ENCODE measurements around the gene NMUR1.
A peak's percentile ranks its signal among the peaks of the same experiment; 100 is the strongest.

NMUR1 gene

DNA sequence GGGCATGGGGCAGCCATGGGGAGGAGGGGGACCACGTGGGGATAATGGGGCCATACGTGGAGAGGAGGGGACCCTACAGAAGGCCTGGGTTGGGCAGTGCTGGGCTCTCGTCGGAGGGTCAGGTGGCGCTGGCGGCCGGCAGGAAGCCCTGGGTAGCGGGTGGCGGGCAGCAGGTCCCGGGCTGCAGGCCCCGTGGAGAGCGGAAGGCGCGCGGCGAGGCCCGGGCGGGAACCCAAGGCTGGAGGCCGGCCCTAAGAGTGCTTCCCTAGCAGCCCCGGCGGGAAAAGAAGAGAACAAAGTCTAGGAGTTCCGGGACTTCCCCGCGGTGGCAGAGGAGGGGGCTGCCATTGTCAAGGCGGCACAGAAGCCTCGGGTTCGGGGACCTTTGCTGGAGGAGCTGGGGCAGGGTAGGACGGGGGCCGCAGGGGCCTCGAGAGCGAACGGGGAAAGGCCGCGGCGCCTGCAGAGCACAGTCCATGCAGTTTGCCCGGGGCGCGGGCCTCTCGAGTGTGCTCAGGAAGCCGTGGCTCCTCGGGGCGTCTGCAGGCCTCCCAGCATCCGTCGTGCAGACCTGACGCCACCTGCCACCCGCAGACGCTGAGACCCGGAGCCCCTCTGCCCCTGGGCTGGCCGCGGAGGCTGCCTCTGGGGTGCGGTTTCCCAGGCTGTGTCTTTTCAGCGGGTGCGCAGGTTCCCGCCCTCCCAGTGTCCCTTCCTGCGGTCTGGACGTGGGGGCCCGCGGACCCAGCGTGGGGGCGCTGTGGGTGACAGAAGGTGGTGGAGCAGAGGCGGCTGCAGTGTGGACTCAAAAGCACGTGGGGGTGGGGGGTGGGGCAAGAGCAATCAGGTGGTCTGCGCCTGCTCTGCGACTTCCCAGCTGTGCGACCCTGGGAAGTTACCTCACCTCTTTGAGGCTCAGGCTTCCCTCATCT is 46.6 kb downstream of the NMUR1 start:
- peak in 1 of 2 donors; percentile 31 for DNase-seq

DNA sequence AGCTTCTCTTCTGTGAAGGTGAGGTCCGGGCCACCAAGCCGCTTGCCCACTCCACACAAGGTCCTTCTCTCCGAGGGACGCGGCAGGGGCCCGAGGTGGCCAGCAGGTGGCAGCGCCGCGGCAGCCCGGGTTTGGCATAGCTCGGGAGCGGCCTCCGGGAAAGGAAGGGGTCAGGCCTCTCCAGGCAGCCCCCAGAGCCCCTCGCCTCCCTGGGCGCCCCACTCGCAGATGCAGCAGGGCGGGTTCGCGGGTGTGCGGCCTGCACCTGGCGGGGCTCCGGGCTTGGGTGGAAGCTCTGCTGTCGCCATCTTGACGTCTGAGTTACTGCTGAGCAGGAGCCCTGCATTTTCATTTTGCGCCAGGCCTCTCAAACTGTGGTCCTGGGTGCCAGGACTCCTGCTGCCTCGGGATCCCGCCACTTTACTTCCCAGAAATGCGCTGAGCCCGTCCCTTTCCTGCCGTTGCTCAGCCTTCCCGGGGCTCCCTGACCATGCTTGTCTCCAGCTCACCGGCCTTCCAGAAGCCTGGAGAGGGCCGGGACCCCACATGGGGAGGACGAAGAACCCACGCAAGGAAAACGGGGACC is 47.3 kb downstream of the NMUR1 start:
- peak; percentile 68 to 71 for DNase-seq

DNA sequence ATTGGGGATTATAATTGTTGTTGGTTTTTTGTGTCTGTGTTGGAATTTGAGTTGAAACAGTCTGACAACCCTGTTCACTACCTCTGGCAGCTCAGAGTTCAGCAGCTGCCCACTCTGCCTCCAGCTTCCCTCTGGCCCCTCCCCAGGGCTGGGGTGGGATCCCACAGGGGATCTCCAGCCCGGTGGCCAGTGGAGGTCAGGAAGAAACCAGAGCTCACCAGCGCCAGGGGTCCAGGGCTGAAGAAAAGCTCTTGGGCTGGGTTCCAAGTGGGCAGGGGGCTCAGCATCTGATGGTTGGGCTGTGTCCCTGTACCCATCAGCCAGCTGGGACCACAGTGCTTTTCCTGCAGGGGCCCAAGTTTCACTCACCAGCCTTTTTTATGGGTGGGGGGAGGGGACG is 49.5 kb downstream of the NMUR1 start:
- no peak for DNase-seq

DNA sequence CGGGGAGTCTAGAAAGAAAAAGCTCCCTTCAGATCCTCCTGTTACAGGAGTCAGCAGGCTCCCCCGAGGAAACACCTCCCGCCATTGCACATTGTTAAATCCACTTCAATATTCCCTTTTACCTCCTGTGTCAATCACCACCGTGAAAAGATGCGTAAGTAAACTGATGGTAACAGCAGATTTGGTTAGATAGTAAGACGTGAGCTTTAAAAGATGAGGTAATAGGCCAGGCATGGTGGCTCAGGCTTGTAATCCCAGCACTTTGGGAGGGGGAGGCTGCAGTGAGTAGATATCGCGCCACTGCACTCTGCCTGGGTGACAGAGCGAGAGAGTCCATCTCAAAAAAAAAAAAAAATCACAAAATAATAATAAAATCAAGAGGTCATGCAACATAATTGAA is 50.8 kb downstream of the NMUR1 start:
- DNase-seq, result no peak

DNA sequence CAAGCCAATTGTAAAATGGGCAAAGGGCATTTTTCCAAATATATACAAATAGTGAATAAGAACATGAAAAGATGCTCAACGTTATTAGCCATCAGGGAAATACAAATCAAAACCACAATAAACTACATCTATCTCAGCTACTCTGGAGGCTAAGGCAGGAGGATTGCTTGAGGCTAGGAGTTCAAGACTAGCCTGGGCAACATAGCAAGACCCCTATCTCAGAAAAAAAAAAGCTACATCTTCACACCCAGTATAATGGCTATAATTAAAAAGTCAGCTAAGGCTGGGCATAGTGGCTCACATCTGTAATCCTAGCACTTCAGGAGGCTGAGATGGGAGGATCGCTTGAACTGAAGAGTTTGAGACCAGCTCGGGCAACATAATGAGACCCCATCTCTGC is 53.3 kb downstream of the NMUR1 start:
- DNase-seq, result no peak

DNA sequence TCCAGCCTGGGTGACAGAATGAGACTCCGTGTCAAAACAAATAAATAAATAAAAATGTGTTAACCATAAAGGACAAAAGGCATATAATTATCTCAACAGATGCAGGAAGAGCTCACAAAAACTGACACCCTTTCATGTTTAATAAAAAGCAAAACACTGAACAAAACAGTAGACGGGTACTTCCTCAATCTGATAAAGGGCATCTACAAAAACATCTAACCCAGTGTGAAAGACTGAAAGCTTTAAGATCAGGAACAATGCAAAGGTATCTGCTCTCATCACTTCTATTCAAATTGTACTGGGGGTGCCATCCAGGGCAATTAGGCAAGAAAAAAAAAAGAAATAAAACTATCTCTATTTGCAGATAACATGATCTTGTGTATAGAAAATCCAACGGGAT is 54.3 kb downstream of the NMUR1 start:
- no peak for DNase-seq

Data from activated CD4-positive, alpha-beta T cell treated with anti-CD3 and anti-CD28 coated beads for 4 hours (primary cell).